Lower leg skin (tissue), 3 donors: ENCODE data around the gene MPP1.

Experiments
- POLR2A ChIP-seq, 2 donors: fragments of 450-650 bp; IDR thresholded peaks; one replicate each; pipeline ENCODE4 v1.6.1; 2016 to 2017; ENCODE audit warnings: antibody characterized with exemption in 2 of 2, mild to moderate bottlenecking in 1 of 2, moderate library complexity in 1 of 2
- TF ChIP-seq, protein P1 (sequence below), 3 donors: fragments of 450-650 bp; IDR thresholded peaks; one replicate each; pipeline ENCODE4 v1.5.1; 2016; ENCODE audit warnings: antibody characterized with exemption in 3 of 3, mild to moderate bottlenecking in 3 of 3, moderate library complexity in 2 of 3

DNA sequence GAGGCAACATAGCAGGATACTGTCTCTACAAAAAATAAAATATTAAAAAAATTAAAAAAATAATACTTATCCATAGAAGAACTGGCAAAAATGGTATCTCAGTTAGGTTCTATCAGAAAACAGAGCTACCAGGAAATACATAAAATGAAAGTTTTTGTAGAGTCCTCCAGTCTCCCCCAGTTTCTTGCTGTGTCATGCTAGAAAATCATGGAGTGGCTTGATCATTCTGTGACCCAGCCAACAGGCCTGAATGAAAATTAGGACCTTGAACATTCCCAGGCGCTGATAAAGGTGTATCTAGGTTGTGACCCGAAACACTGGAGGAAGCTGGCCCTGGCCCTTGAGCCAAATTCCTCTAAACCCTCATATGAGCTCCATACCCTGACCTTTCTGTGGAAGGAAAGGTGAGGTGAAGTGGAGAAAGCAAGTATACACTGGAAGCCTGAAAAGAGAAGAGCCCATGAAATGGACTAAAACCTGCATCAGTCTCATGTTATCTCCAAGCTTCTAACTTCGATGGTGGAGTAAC, 28.5 kb upstream of the MPP1 start:
- TF ChIP-seq, protein P1, sequence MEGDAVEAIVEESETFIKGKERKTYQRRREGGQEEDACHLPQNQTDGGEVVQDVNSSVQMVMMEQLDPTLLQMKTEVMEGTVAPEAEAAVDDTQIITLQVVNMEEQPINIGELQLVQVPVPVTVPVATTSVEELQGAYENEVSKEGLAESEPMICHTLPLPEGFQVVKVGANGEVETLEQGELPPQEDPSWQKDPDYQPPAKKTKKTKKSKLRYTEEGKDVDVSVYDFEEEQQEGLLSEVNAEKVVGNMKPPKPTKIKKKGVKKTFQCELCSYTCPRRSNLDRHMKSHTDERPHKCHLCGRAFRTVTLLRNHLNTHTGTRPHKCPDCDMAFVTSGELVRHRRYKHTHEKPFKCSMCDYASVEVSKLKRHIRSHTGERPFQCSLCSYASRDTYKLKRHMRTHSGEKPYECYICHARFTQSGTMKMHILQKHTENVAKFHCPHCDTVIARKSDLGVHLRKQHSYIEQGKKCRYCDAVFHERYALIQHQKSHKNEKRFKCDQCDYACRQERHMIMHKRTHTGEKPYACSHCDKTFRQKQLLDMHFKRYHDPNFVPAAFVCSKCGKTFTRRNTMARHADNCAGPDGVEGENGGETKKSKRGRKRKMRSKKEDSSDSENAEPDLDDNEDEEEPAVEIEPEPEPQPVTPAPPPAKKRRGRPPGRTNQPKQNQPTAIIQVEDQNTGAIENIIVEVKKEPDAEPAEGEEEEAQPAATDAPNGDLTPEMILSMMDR (IDR thresholded peaks at IDR 0.05) = no peak
- TF ChIP-seq POLR2A (IDR thresholded peaks at IDR 0.05) = no peak
